GM12892 (cell line): ENCODE results near the gene ARHGAP15.

ENCODE experiments used
- POLR2A ChIP-seq: IDR thresholded peaks from 2 replicates; pipeline ENCODE4 v1.6.1; 2011; ENCODE audit warnings: low read depth, low read length, control low read depth
- POLR2AphosphoS5 ChIP-seq: IDR thresholded peaks from 2 replicates; pipeline ENCODE4 v1.6.1; 2011; ENCODE audit warnings: low read depth, low read length, control low read depth

DNA sequence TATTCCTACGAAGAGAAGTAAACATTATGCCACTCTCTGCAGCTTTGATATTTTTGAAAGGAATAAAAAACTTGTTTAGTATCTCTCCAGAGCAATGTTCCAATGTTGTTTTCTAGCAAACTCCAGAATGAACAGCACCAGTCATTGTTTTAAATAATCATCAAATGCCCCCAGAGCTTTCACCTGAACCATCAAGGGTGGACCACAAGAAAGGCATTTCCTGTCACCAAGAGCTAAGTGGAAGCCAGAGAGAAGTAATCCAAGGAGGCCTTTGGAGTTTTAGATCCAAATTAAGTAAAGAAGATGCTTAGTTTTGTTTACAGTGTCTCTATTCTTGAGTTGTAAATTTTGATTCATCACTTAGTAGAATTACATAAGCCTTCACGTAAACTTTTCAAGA lies 559.0 kb downstream of the ARHGAP15 start:
- TF ChIP-seq POLR2A (no peak), POLR2AphosphoS5 (no peak)
